ENCODE results near the gene PIP5K1A. TPM values are rescaled to one million over a fixed set of nuclear protein-coding genes. Genes with fewer than 3 reads are reported as not detected.
"Not testable (repeated sequence)": the region's sequence is repeated elsewhere in the genome, so short reads cannot be mapped to it uniquely, and the experiment has no call there.

PIP5K1A gene
- total RNA-seq, 1 donor from 2014 or later, result 80.3 TPM

- intact Hi-C loops (cut with DNase I); H3K27me3 ChIP-seq; H3K36me3 ChIP-seq; H3K9me3 ChIP-seq: not testable (repeated sequence)
- H3K27ac ChIP-seq, result peak overlapping the region; percentile 65
- peaks cover 26% of the 10 kb centered on the region for H3K4me1 ChIP-seq
- peak in 1 of 2 donors; percentile 92 for DNase-seq (ENCODE audit: extremely low spot score in 2 of 2)
- H3K4me3 ChIP-seq, result peak overlapping the region in 1 of 2 donors; percentile 24
- peak in 1 of 2 donors; percentile 72 for TF ChIP-seq POLR2AphosphoS5 (IDR thresholded peaks at IDR 0.05; ENCODE audit: insufficient read depth in 1 of 2, low read depth in 1 of 2)
Observed at GRCh38 chr1:151194894-151195594, 3.3 kb upstream of the PIP5K1A start.

GRCh38 chr1:151196292-151196800 lies 2.0 kb upstream of the PIP5K1A start:
- Histone ChIP-seq H3K9me3 (no peaks in the 10 kb centered on the region), H3K4me3 (peak overlapping the region in 1 of 2 donors; percentile 24), H3K36me3 (no peaks in the 10 kb centered on the region), H3K27me3 (no peaks in the 10 kb centered on the region), H3K4me1 (peaks cover 33% of the 10 kb centered on the region), H3K27ac (peak overlapping the region; percentile 65)
- intact Hi-C loops (cut with DNase I), result no loop called here
- no peak for DNase-seq (ENCODE audit: extremely low spot score in 2 of 2)
- TF ChIP-seq CTCF (IDR thresholded peaks at IDR 0.05), result peak in 2 of 3 experiments; percentile 26 to 42
- peak in 1 of 2 donors; percentile 74 for TF ChIP-seq POLR2AphosphoS5 (IDR thresholded peaks at IDR 0.05; ENCODE audit: insufficient read depth in 1 of 2, low read depth in 1 of 2)
- no peak for TF ChIP-seq POLR2A (IDR thresholded peaks at IDR 0.05)

GRCh38 chr1:151197863-151198253 lies 494 bp upstream of the PIP5K1A start:
- Histone ChIP-seq H3K27me3 (no peaks in the 10 kb centered on the region), H3K4me1 (peaks cover 46% of the 10 kb centered on the region), H3K27ac (peak overlapping the region; percentile 88), H3K4me3 (peak overlapping the region; percentile 77 to 93), H3K9me3 (no peaks in the 10 kb centered on the region), H3K36me3 (peaks cover 0 to 6% of the 10 kb centered on the region in 2 donors)
- intact Hi-C loops (cut with DNase I), result loop anchor here (2.0 kb wide), 1 partner anchor 55 kb away; no protein-coding TSS in a partner anchor
- TF ChIP-seq POLR2AphosphoS5 (IDR thresholded peaks at IDR 0.05; ENCODE audit: insufficient read depth in 1 of 2, low read depth in 1 of 2) (no peak), CTCF (IDR thresholded peaks at IDR 0.05) (no peak), POLR2A (IDR thresholded peaks at IDR 0.05) (no peak)
- DNase-seq (ENCODE audit: extremely low spot score in 2 of 2), result no peak

GRCh38 chr1:151199873-151200581 lies 1.7 kb downstream of the PIP5K1A start:
- H3K36me3 ChIP-seq, result peaks cover 0 to 18% of the 10 kb centered on the region in 2 donors
- DNase-seq (ENCODE audit: extremely low spot score in 2 of 2), result no peak
- intact Hi-C loops (cut with DNase I), result loop anchor here (2.0 kb wide), 1 partner anchor 53 kb away; no protein-coding TSS in a partner anchor
- peak overlapping the region; percentile 88 for H3K27ac ChIP-seq
- peaks cover 66% of the 10 kb centered on the region for H3K4me1 ChIP-seq
- no peaks in the 10 kb centered on the region for H3K9me3 ChIP-seq
- H3K4me3 ChIP-seq, result peak overlapping the region; percentile 77 to 93
- H3K27me3 ChIP-seq, result no peaks in the 10 kb centered on the region
- TF ChIP-seq POLR2AphosphoS5 (IDR thresholded peaks at IDR 0.05; ENCODE audit: insufficient read depth in 1 of 2, low read depth in 1 of 2) (no peak), POLR2A (IDR thresholded peaks at IDR 0.05) (no peak), CTCF (IDR thresholded peaks at IDR 0.05) (no peak)

- H3K27me3 ChIP-seq; H3K9me3 ChIP-seq; intact Hi-C loops (cut with DNase I); H3K4me3 ChIP-seq; H3K27ac ChIP-seq; DNase-seq (ENCODE audit: extremely low spot score in 2 of 2): not testable (repeated sequence)
- H3K4me1 ChIP-seq, result peaks cover 53% of the 10 kb centered on the region
- H3K36me3 ChIP-seq, result peaks cover 0 to 45% of the 10 kb centered on the region in 2 donors
Observed at GRCh38 chr1:151205381-151205965, 7.1 kb downstream of the PIP5K1A start.

Measured in vagina (tissue), 2 donors.